ENCODE measurements around the gene ERMAP.

ERMAP gene, protein sequence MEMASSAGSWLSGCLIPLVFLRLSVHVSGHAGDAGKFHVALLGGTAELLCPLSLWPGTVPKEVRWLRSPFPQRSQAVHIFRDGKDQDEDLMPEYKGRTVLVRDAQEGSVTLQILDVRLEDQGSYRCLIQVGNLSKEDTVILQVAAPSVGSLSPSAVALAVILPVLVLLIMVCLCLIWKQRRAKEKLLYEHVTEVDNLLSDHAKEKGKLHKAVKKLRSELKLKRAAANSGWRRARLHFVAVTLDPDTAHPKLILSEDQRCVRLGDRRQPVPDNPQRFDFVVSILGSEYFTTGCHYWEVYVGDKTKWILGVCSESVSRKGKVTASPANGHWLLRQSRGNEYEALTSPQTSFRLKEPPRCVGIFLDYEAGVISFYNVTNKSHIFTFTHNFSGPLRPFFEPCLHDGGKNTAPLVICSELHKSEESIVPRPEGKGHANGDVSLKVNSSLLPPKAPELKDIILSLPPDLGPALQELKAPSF

DNA sequence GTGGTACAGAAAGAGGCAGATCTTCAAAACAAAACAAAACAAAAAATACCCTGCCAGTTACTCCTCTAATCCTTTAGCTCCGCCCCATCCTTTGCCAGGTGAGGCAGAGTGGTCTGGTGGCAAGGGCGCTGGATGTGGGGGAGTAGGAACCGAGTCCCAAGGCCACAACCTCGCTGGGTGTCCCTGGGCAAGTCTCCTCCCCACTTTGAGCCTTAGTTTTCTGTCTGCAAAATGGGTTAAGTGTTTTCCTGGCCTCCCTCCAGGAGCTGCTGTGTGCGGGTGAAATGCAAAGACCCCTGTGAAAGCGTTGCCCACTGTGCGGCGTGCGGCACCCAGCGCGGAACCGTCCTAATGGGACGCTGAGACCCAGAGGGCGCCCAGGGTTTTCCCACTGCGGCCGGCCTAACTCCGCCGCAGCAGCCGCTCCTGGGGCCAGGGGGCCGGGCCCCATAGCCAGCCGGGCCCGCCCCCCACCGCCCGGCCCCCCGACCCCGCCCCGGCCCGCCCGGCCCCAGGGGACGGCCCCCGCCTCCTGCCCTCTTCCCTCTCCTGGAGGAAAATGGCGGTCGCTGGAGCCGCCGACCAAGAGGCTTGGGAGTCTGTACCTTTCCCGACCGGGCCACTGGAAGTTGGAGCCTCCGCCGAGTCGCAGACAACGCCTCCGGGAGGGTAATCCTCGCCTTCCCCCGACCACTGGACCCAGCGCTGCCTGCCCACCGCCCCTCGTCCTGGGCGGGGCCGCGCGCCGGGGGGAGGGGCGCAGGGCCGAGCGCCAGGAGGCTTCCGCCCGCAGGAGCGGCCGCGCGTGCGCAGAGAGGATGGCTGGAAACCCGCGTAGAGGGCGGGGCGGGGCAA lies at the start of gene ERMAP, which contains the start of gene SVBP:
ERMAP (plus strand) TSS at position 538 of the 855 bp plus-strand sequence. CDS start 13,327 bp downstream, outside the sequence.
SVBP (minus strand) TSS at position 813 of the 855 bp plus-strand sequence. CDS start 853 bp downstream, outside the sequence.
- CTCF ChIA-PET = no interaction called here
- peak; percentile 98 for DNase-seq (ENCODE audit: extremely low spot score)
- TF ChIP-seq ARNT (IDR thresholded peaks at IDR 0.05) = no peak
- no peak for TF ChIP-seq SUZ12 (IDR thresholded peaks at IDR 0.05)
- no peak for TF ChIP-seq FOXA1 (IDR thresholded peaks at IDR 0.05)
- no peak for TF ChIP-seq PKNOX1 (IDR thresholded peaks at IDR 0.05)
- TF ChIP-seq ELF4 (IDR thresholded peaks at IDR 0.05) = no peak
- no peak for TF ChIP-seq L3MBTL2 (conservative IDR thresholded peaks at IDR 0.05)
- no peak for TF ChIP-seq HDGF (IDR thresholded peaks at IDR 0.05; ENCODE audit: borderline replicate concordance)
- no peak for TF ChIP-seq LEF1 (IDR thresholded peaks at IDR 0.05; ENCODE audit: borderline replicate concordance)
- no peak for TF ChIP-seq TARDBP (IDR thresholded peaks at IDR 0.05)
- no peak for TF ChIP-seq FOXM1 (IDR thresholded peaks at IDR 0.05; ENCODE audit: borderline replicate concordance)
- no peak for TF ChIP-seq FOXK2 (IDR thresholded peaks at IDR 0.05)
- no peak for TF ChIP-seq CTBP1 (IDR thresholded peaks at IDR 0.05; ENCODE audit: borderline replicate concordance)
- TF ChIP-seq ZNF384 (IDR thresholded peaks at IDR 0.05) = no peak
- no peak for TF ChIP-seq SP1 (IDR thresholded peaks at IDR 0.05)
- POLR2A ChIA-PET = interaction anchor here (0.8 to 2.9 kb wide), 5 partner anchors 9 to 135 kb away, joined by 3 to 26 read pairs (median 4); partner anchors contain the start of genes C1orf50, P3H1, YBX1 and ZNF691

DNA sequence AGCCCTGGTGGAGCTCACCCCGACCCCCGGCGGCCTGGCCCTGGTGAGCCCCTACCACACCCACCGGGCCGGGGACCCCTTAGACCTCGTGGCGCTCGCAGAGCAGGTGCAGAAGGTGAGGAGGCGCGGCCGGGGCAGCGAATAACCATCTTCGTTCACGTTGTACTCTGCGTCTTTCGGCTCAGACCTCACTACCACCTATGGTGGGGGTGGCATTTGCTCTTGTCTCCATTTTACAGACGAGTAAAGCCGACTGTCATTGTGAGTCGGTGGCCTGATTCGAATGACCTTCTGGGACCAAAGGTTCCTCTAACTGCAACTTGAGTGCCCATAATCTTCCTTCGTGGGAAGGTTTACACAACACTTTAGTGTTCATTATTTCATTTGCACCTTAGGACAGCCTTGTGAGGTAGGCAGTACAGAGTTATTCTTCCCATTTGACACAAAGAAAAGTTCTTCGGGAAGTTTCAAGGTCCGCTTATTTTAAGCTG lies 49.4 kb upstream of the ERMAP start:
- ChIA-PET POLR2A (interaction anchor here (0.8 to 3.7 kb wide), 28 partner anchors 10 to 763 kb away, joined by 3 to 44 read pairs (median 4); partner anchors contain the start of genes CCDC30, CFAP57, CLDN19 and EBNA1BP2), CTCF (interaction anchor here (1.5 to 2.9 kb wide), 4 partner anchors 10 to 306 kb away, joined by 7 to 18 read pairs (median 10); no protein-coding TSS in a partner anchor)
- no peak for DNase-seq (ENCODE audit: extremely low spot score)
- peak; percentile 39; the same call in 1 of the 2 replicates for TF ChIP-seq L3MBTL2 (conservative IDR thresholded peaks at IDR 0.05)
- TF ChIP-seq CTBP1 (IDR thresholded peaks at IDR 0.05; ENCODE audit: borderline replicate concordance) = no peak

- ChIA-PET POLR2A (interaction anchor here (3.1 to 3.7 kb wide), 3 partner anchors 11 to 79 kb away, joined by 22 to 44 read pairs (median 37); partner anchors contain the start of genes ERMAP, SVBP and ZNF691), CTCF (no interaction called here)
- DNase-seq (ENCODE audit: extremely low spot score) = no peak
- TF ChIP-seq ELF4 (IDR thresholded peaks at IDR 0.05) (no peak), FOXA1 (IDR thresholded peaks at IDR 0.05) (no peak), LEF1 (IDR thresholded peaks at IDR 0.05; ENCODE audit: borderline replicate concordance) (no peak), CTBP1 (IDR thresholded peaks at IDR 0.05; ENCODE audit: borderline replicate concordance) (no peak), HDGF (IDR thresholded peaks at IDR 0.05; ENCODE audit: borderline replicate concordance) (no peak), TARDBP (IDR thresholded peaks at IDR 0.05) (no peak), ZNF384 (IDR thresholded peaks at IDR 0.05) (no peak)
Measured at GRCh38 chr1:42768172-42768571, 48.8 kb upstream of the ERMAP start.

DNA sequence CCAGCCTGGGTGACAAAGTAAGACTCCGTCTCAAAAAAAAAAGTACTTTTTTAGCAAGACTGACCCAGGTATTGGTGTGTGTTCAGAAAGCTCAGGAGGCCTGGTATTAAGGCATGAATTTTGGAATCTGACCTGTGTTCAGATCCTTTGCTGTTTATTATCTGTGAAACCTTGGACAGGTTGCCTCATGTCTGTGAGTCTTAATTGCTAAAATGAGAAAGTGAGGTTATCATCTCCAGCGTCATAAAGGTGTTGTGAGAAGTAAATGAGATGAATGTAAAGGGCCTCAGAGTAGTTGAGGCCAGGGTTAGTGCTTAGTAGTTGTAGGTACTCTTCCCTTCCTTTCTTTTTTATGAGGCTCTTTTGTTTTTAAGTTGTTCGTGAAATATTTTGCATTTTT lies 47.1 kb upstream of the ERMAP start:
- no peak for DNase-seq (ENCODE audit: extremely low spot score)
- ChIA-PET CTCF (interaction anchor here (0.6 to 0.8 kb wide), 3 partner anchors 18 to 793 kb away, joined by 3 to 4 read pairs (median 3); no protein-coding TSS in a partner anchor), POLR2A (interaction anchor here (1.5 kb wide), 1 partner anchor 76 kb away, joined by 5 read pairs; the partner anchor contains the start of gene ZNF691)
- TF ChIP-seq SP1 (IDR thresholded peaks at IDR 0.05) = no peak
- TF ChIP-seq FOXK2 (IDR thresholded peaks at IDR 0.05) = no peak

DNA sequence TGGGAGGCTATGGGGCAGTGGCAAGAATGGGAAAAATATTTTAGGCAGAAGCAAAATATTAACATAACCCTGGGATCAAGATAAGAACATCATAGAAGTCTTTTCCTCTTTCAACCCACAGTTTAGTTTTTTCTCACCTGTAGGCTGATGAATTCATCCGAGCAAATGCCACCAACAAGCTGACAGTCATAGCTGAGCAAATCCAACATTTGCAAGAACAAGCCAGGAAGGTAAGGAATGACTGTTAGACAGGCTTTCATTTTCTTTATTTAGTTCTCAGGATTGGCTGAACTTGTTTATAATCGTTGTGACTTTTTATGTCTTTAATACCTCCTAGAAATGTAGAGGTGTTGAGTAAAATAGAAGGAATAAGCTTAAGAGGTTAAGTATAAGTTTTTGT lies 43.5 kb upstream of the ERMAP start:
- TF ChIP-seq FOXA1 (IDR thresholded peaks at IDR 0.05) (no peak), PKNOX1 (IDR thresholded peaks at IDR 0.05) (no peak), SUZ12 (IDR thresholded peaks at IDR 0.05) (no peak), ZNF384 (IDR thresholded peaks at IDR 0.05) (no peak), L3MBTL2 (conservative IDR thresholded peaks at IDR 0.05) (no peak), FOXK2 (IDR thresholded peaks at IDR 0.05) (no peak), BHLHE40 (IDR thresholded peaks at IDR 0.05; ENCODE audit: borderline replicate concordance) (no peak), LEF1 (IDR thresholded peaks at IDR 0.05; ENCODE audit: borderline replicate concordance) (no peak)
- DNase-seq (ENCODE audit: extremely low spot score) = no peak
- ChIA-PET CTCF (no interaction called here), POLR2A (interaction anchor here (0.7 to 1.2 kb wide), 2 partner anchors 73 to 91 kb away, joined by 3 to 4 read pairs; partner anchors contain the start of genes YBX1 and ZNF691)

DNA sequence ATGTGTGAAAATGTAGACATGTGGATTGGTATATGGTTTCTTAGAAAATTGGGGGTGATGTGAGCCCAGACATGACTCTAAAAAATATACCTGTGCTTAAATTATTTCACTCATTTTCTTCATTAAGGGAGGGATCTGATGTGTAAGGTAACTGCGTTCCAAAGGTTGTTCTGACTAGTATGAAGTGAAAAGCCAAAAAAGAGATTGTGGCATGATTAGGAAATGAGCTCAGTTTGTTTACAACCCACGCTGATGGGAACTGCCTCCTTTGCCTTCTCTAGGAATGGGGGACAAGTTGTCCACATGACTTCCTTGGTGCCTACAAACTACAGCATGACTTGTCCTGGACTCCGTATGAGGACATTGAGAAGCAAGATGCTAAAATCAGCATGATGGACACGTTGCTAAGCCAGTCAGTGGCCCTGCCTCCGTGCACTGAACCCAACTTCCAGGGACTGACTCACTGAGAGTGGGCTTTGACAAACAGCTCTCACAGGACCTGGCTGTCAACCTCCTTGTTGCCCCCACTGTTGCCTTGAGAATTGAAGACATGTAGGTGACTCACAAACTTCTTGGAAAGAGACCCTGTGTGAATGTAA lies 41.9 kb upstream of the ERMAP start:
- CTCF ChIA-PET = no interaction called here
- no peak for DNase-seq (ENCODE audit: extremely low spot score)
- TF ChIP-seq PKNOX1 (IDR thresholded peaks at IDR 0.05) (peak; percentile 9; the same call in 1 of the 2 replicates), TARDBP (IDR thresholded peaks at IDR 0.05) (no peak)
- POLR2A ChIA-PET = interaction anchor here (7.2 kb wide), 1 partner anchor 8 kb away, joined by 44 read pairs; the partner anchor contains the start of genes C1orf50 and P3H1
